GM23248 (cell line): ENCODE data around the gene GIGYF1. TPM values are rescaled to one million over a fixed set of nuclear protein-coding genes. Genes with fewer than 3 reads are reported as not detected.
A peak's percentile ranks its signal among the peaks of the same experiment; 100 is the strongest.

ENCODE experiments used
- DNase-seq: peaks from one replicate; pipeline ENCODE4 v3.0.0-alpha.2; 2015
- H2AFZ ChIP-seq: fragments of 200-600 bp; sonication (generic); 2 replicates; pipeline ENCODE4 v1.6.1; 2016; ENCODE audit warnings: antibody characterized with exemption
- H3F3A ChIP-seq: fragments of 200-600 bp; sonication (generic); 2 replicates; pipeline ENCODE4 v1.6.1; 2016; ENCODE audit warnings: mild to moderate bottlenecking, antibody characterized with exemption, mixed run types; ENCODE audit not compliant: insufficient read depth
- H3K27ac ChIP-seq: fragments of 200-600 bp; sonication (generic); 2 replicates; pipeline ENCODE4 v1.5.1; 2016; ENCODE audit warnings: mild to moderate bottlenecking
- H3K27me3 ChIP-seq: fragments of 200-600 bp; sonication (generic); replicated peaks from 2 replicates; pipeline ENCODE4 v1.6.1; 2016; ENCODE audit warnings: mild to moderate bottlenecking; ENCODE audit not compliant: insufficient read depth
- H3K36me3 ChIP-seq: fragments of 200-600 bp; sonication (generic); 2 replicates; pipeline ENCODE4 v1.6.1; 2016; ENCODE audit warnings: low read depth, mild to moderate bottlenecking
- H3K4me1 ChIP-seq: fragments of 200-600 bp; sonication (generic); 2 replicates; pipeline ENCODE4 v1.6.1; 2016; ENCODE audit warnings: mild to moderate bottlenecking; ENCODE audit not compliant: insufficient read depth
- H3K4me2 ChIP-seq: fragments of 200-600 bp; sonication (generic); one replicate; pipeline ENCODE4 v1.6.1; 2016; ENCODE audit warnings: mild to moderate bottlenecking; ENCODE audit not compliant: unreplicated experiment
- H3K4me3 ChIP-seq: fragments of 200-600 bp; sonication (generic); 2 replicates; pipeline ENCODE4 v1.5.1; 2016; ENCODE audit warnings: mild to moderate bottlenecking
- H3K79me2 ChIP-seq: fragments of 200-600 bp; sonication (generic); 2 replicates; pipeline ENCODE4 v1.6.1; 2016; ENCODE audit warnings: mild to moderate bottlenecking; ENCODE audit not compliant: insufficient read depth
- H3K9ac ChIP-seq: fragments of 200-600 bp; sonication (generic); 2 replicates; pipeline ENCODE4 v1.6.1; 2016; ENCODE audit warnings: mild to moderate bottlenecking
- H3K9me2 ChIP-seq: fragments of 200-600 bp; sonication (generic); 2 replicates; pipeline ENCODE4 v1.6.1; 2016; ENCODE audit warnings: mixed run types, mild to moderate bottlenecking, moderate library complexity; ENCODE audit not compliant: insufficient read depth
- H3K9me3 ChIP-seq: fragments of 200-600 bp; sonication (generic); one replicate; pipeline ENCODE4 v1.6.1; 2017; ENCODE audit warnings: low read depth
- H4K20me1 ChIP-seq: fragments of 200-600 bp; sonication (generic); 2 replicates; pipeline ENCODE4 v1.6.0; 2016; ENCODE audit not compliant: insufficient read depth
- EZH2 ChIP-seq: fragments of 200-600 bp; sonication (generic); IDR thresholded peaks from 2 replicates; pipeline ENCODE4 v1.6.1; 2018; ENCODE audit warnings: antibody characterized with exemption, mild to moderate bottlenecking; ENCODE audit not compliant: insufficient read depth, poor library complexity, severe bottlenecking
- EZH2phosphoT487 ChIP-seq: fragments of 200-600 bp; sonication (generic); IDR thresholded peaks from 2 replicates; pipeline ENCODE4 v1.6.1; 2018; ENCODE audit warnings: antibody characterized with exemption, moderate library complexity, mild to moderate bottlenecking, low read depth; ENCODE audit not compliant: insufficient read depth
- WGBS, 2 experiments: methylation state at CpG; one replicate each; pipeline ENCODE4 v1.1.6; 2015 to 2017; ENCODE audit warnings: low lambda C conversion rate in 2 of 2, low coverage in 1 of 2; ENCODE audit errors: missing lambda C conversion rate in 2 of 2; 5-methylcytosine and 5-hydroxymethylcytosine counted together
- in situ Hi-C: fragments of 300-500 bp; cut with MboI; formaldehyde crosslinking; loops from 2 replicates; pipeline ENCODE4 v1.15.0; 2020
- polyA plus RNA-seq: library from polyadenylated mRNA; unstranded; fragments of >200 nt; fragmentation: Nextera tagmentation; extraction: Ambion mirVana; gene quantifications from 2 replicates; pipeline ENCODE4 v1.2.1, GENCODE V29; 2016
- total RNA-seq: library from RNA; depleted of rRNA; stranded (reverse); fragments of >200 nt; shearing (Covaris generic); gene quantifications from 2 replicates; pipeline ENCODE4 v1.2.3, GENCODE V29; 2014

GIGYF1 gene
- total and polyA plus RNA-seq, 2 experiments from 2014 or later: 7.4 to 15.6 TPM

GRCh38 chr7:100723732-100724275 lies 29.8 kb upstream of the GIGYF1 start:
- no peaks in the 10 kb centered on the region for H4K20me1 ChIP-seq
- no peak for TF ChIP-seq EZH2
- TF ChIP-seq EZH2phosphoT487: no peak
- H3K9me3 ChIP-seq: no peaks in the 10 kb centered on the region
- 69 to 71% methylated on average over 16 of the region's 16 CpGs for WGBS, 2 experiments
- no peaks in the 10 kb centered on the region for H3K9me2 ChIP-seq
- peaks cover 33% of the 10 kb centered on the region for H3F3A ChIP-seq
- H3K4me1 ChIP-seq: peaks cover 24% of the 10 kb centered on the region
- H3K27me3 ChIP-seq: peaks cover 27% of the 10 kb centered on the region
- no peak overlapping the region for H3K9ac ChIP-seq
- no peak overlapping the region for H3K4me2 ChIP-seq
- H3K79me2 ChIP-seq: no peaks in the 10 kb centered on the region
- H3K36me3 ChIP-seq: no peaks in the 10 kb centered on the region
- no peak overlapping the region for H3K4me3 ChIP-seq
- no peak for DNase-seq
- in situ Hi-C loops: no loop called here
- H2AFZ ChIP-seq: no peak overlapping the region
- H3K27ac ChIP-seq: no peak overlapping the region

DNA sequence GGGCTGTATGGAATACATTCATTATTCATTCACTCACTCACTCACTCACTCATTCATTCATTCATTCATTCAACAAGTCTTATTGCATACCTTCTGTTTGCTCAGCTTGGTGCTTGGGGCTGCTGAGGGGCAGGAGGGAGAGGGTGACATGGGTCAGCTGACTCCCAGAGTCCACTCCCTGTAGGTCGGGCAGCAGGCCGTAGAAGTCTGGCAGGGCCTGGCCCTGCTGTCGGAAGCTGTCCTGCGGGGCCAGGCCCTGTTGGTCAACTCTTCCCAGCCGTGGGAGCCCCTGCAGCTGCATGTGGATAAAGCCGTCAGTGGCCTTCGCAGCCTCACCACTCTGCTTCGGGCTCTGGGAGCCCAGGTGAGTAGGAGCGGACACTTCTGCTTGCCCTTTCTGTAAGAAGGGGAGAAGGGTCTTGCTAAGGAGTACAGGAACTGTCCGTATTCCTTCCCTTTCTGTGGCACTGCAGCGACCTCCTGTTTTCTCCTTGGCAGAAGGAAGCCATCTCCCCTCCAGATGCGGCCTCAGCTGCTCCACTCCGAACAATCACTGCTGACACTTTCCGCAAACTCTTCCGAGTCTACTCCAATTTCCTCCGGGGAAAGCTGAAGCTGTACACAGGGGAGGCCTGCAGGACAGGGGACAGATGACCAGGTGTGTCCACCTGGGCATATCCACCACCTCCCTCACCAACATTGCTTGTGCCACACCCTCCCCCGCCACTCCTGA lies 28.6 kb upstream of the GIGYF1 start:
- Histone ChIP-seq H3K36me3 (no peaks in the 10 kb centered on the region), H3K79me2 (no peaks in the 10 kb centered on the region), H3K4me3 (no peak overlapping the region), H3K9ac (no peak overlapping the region), H3K27ac (no peak overlapping the region), H3K9me3 (no peaks in the 10 kb centered on the region), H3K4me2 (no peak overlapping the region), H3K4me1 (peaks cover 23% of the 10 kb centered on the region), H3K9me2 (no peaks in the 10 kb centered on the region), H3F3A (peaks cover 30% of the 10 kb centered on the region), H4K20me1 (no peaks in the 10 kb centered on the region), H3K27me3 (peaks cover 27% of the 10 kb centered on the region), H2AFZ (no peak overlapping the region)
- no peak for TF ChIP-seq EZH2
- no peak for TF ChIP-seq EZH2phosphoT487
- in situ Hi-C loops: no loop called here
- WGBS, 2 experiments: 81 to 82% methylated on average over 17 of the region's 17 CpGs
- DNase-seq: no peak

DNA sequence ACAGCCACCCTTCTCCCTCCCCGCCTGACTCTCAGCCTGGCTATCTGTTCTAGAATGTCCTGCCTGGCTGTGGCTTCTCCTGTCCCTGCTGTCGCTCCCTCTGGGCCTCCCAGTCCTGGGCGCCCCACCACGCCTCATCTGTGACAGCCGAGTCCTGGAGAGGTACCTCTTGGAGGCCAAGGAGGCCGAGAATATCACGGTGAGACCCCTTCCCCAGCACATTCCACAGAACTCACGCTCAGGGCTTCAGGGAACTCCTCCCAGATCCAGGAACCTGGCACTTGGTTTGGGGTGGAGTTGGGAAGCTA lies 27.4 kb upstream of the GIGYF1 start:
- Histone ChIP-seq H4K20me1 (no peaks in the 10 kb centered on the region), H3F3A (peaks cover 18% of the 10 kb centered on the region), H3K4me3 (no peak overlapping the region), H3K36me3 (no peaks in the 10 kb centered on the region), H3K4me1 (peaks cover 11% of the 10 kb centered on the region), H3K27ac (no peak overlapping the region), H3K27me3 (peaks cover 27% of the 10 kb centered on the region), H3K9me3 (no peaks in the 10 kb centered on the region), H2AFZ (no peak overlapping the region), H3K9ac (no peak overlapping the region), H3K4me2 (no peak overlapping the region), H3K9me2 (no peaks in the 10 kb centered on the region), H3K79me2 (no peaks in the 10 kb centered on the region)
- 73 to 81% methylated on average over 8 of the region's 8 CpGs for WGBS, 2 experiments
- in situ Hi-C loops: no loop called here
- DNase-seq: no peak
- TF ChIP-seq EZH2 (no peak), EZH2phosphoT487 (no peak)

GRCh38 chr7:100720671-100721504 lies 26.8 kb upstream of the GIGYF1 start:
- Histone ChIP-seq H3F3A (peaks cover 12% of the 10 kb centered on the region), H3K9ac (no peak overlapping the region), H3K9me3 (no peaks in the 10 kb centered on the region), H3K36me3 (no peaks in the 10 kb centered on the region), H3K27me3 (peaks cover 27% of the 10 kb centered on the region), H3K4me1 (0 out of 2 replicates have a peak, but pooled peaks cover 5% of the 10 kb centered on the region), H4K20me1 (no peaks in the 10 kb centered on the region), H3K79me2 (no peaks in the 10 kb centered on the region), H3K4me3 (no peak overlapping the region), H3K4me2 (no peak overlapping the region), H2AFZ (no peak overlapping the region), H3K27ac (no peak overlapping the region), H3K9me2 (no peaks in the 10 kb centered on the region)
- in situ Hi-C loops: no loop called here
- WGBS, 2 experiments: 12 to 25% methylated on average over 20 to 55 of the region's 56 CpGs
- peak; percentile 16 for DNase-seq
- TF ChIP-seq EZH2 (no peak), EZH2phosphoT487 (no peak)
